HepG2 (cell line): ENCODE data around the gene EGFL8. TPM values are rescaled to one million over a fixed set of nuclear protein-coding genes. Genes with fewer than 3 reads are reported as not detected.

Experiments
- ATF1 ChIP-seq: IDR thresholded peaks from 2 replicates; pipeline ENCODE4 v1.6.1; 2016; ENCODE audit warnings: mild to moderate bottlenecking, control low read depth
- GPN1 ChIP-seq: sonication (generic); formaldehyde crosslinking; IDR thresholded peaks from 2 replicates; pipeline ENCODE4 v1.5.1; 2020; ENCODE audit warnings: missing genetic modification reagents, borderline replicate concordance
- HMG20B ChIP-seq: conservative IDR thresholded peaks from 2 replicates; pipeline ENCODE4 v1.6.1; 2016; ENCODE audit warnings: missing genetic modification reagents, missing compliant biosample characterization
- MYC ChIP-seq: sonication (generic); formaldehyde crosslinking; IDR thresholded peaks from 2 replicates; pipeline ENCODE4 v1.9.0; 2021; ENCODE audit warnings: missing genetic modification reagents, borderline replicate concordance
- PPARG ChIP-seq: conservative IDR thresholded peaks from 2 replicates; pipeline ENCODE4 v1.6.1; 2016; ENCODE audit warnings: missing biosample characterization, missing genetic modification reagents
- RFX3 ChIP-seq: IDR thresholded peaks from 2 replicates; pipeline ENCODE4 v1.6.1; 2016; ENCODE audit warnings: missing biosample characterization, missing genetic modification reagents
- RFX5 ChIP-seq: IDR thresholded peaks from 2 replicates; pipeline ENCODE4 v1.6.1; 2011; ENCODE audit warnings: low read depth, low read length, improper control_type of control experiment
- TAF15 ChIP-seq: fragments of 200-400 bp; formaldehyde crosslinking; IDR thresholded peaks from one replicate; pipeline ENCODE4 v1.6.1; 2018; ENCODE audit warnings: mild to moderate bottlenecking, low read depth, low read length; ENCODE audit not compliant: poor library complexity, severe bottlenecking
- THAP11 ChIP-seq: IDR thresholded peaks from 2 replicates; pipeline ENCODE4 v1.6.1; 2016; ENCODE audit warnings: missing biosample characterization, missing genetic modification reagents
- ZNF235 ChIP-seq: sonication (generic); formaldehyde crosslinking; IDR thresholded peaks from 2 replicates; pipeline ENCODE4 v1.8.1; 2023; ENCODE audit warnings: mild to moderate bottlenecking, missing genetic modification reagents, borderline replicate concordance
- ZNF598 ChIP-seq: sonication (generic); formaldehyde crosslinking; IDR thresholded peaks from 2 replicates; pipeline ENCODE4 v1.5.1; 2020; ENCODE audit warnings: mild to moderate bottlenecking, missing genetic modification reagents, borderline replicate concordance
- ZNF891 ChIP-seq: sonication (generic); formaldehyde crosslinking; IDR thresholded peaks from 2 replicates; pipeline ENCODE4 v1.5.0; 2020; ENCODE audit warnings: mild to moderate bottlenecking, missing genetic modification reagents
- ZSCAN22 ChIP-seq: sonication (generic); formaldehyde crosslinking; IDR thresholded peaks from 2 replicates; pipeline ENCODE4 v1.4.0; 2020; ENCODE audit warnings: mild to moderate bottlenecking, missing genetic modification reagents
- polyA plus RNA-seq, 8 experiments: library from polyadenylated mRNA; depleted of rRNA in 3 of 8; stranded (reverse) in 7 of 8; unstranded in 1 of 8; fragments of >200 nt; fragmentation: Illumina TruSeq in 4 of 8; extraction: Trizol in 4 of 8; gene quantifications; 2 replicates each; pipeline versions ENCODE4 v1.2.1 to v1.2.3, GENCODE V29; 2011 to 2016; ENCODE audit warnings: low read depth in 4 of 8, missing spikeins in 1 of 8, mixed read lengths in 1 of 8; ENCODE audit not compliant: insufficient read depth in 1 of 8
- total RNA-seq, 5 experiments: library from RNA; depleted of rRNA; stranded (reverse); fragments of >200 nt; fragmentation: Illumina TruSeq; extraction: Trizol; gene quantifications; 2 replicates each; pipeline ENCODE4 v1.2.3, GENCODE V29; 2016; ENCODE audit warnings: low read depth in 1 of 5
- TF ChIP-seq, protein P1 (sequence below): sonication (generic); formaldehyde crosslinking; IDR thresholded peaks from 2 replicates; pipeline ENCODE4 v1.5.0; 2020; ENCODE audit warnings: missing genetic modification reagents, mild to moderate bottlenecking, borderline replicate concordance
- TF ChIP-seq, protein P2 (sequence below): sonication (generic); formaldehyde crosslinking; IDR thresholded peaks from 2 replicates; pipeline ENCODE4 v1.4.0; 2020; ENCODE audit warnings: mild to moderate bottlenecking, missing genetic modification reagents
- TF ChIP-seq, protein P3 (sequence below): sonication (generic); formaldehyde crosslinking; IDR thresholded peaks from 2 replicates; pipeline ENCODE4 v1.4.0; 2020; ENCODE audit warnings: missing genetic modification reagents
- TF ChIP-seq, protein P4 (sequence below): sonication (generic); formaldehyde crosslinking; IDR thresholded peaks from 2 replicates; pipeline ENCODE4 v1.5.1; 2020; ENCODE audit warnings: mild to moderate bottlenecking, missing genetic modification reagents, moderate library complexity
- TF ChIP-seq, protein P5 (sequence below): sonication (generic); formaldehyde crosslinking; IDR thresholded peaks from 2 replicates; pipeline ENCODE4 v1.8.0; 2022; ENCODE audit warnings: missing genetic modification reagents, low read depth, mild to moderate bottlenecking, borderline replicate concordance
- TF ChIP-seq, protein P6 (sequence below): fragments of 450-650 bp; IDR thresholded peaks from 2 replicates; pipeline ENCODE4 v1.6.1; 2017

EGFL8 gene
- total and polyA plus RNA-seq, 2 of the 13 experiments (the other 11 are each of a cell fraction or from before 2014, with no cell fraction given): 10.0 to 11.5 TPM

DNA sequence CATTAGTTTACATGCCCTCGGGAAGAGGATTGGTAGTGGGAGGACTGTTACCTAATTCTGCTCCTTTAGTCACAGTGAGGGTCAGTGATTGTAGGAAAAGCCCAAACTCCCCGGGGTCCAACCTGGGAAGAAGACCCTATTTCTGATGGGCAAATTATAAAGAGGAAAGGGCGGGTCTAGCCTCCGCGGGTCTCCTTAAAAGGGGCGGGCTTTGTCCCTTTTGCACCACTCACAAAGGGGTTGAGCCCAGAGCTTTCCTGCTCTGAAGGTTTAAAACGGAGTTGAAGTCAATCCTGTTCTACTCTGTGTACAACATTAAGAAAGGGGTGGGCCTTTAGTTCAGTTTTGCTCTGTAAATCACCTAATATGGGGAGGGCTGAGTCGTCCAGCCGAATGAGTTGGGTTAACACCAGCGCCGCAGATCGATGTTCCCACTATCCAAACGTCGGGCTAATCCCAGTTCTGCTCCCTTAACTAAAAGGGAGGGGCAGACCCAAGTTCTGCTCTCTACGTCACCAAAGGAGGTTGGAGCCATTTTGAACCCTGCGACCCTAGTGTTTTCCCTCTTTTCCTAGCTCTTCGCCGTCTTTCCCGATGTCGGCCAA, 12.9 kb downstream of the EGFL8 start (continued):
- TF ChIP-seq, protein P1, sequence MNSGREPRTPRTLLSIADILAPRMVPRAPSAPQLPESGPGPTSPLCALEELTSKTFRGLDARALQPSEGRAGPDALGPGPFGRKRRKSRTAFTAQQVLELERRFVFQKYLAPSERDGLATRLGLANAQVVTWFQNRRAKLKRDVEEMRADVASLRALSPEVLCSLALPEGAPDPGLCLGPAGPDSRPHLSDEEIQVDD (CRISPR knock-in tag): no peak
- TF ChIP-seq GPN1 (CRISPR knock-in tag): no peak
- TF ChIP-seq TAF15: no peak
- TF ChIP-seq, protein P2, sequence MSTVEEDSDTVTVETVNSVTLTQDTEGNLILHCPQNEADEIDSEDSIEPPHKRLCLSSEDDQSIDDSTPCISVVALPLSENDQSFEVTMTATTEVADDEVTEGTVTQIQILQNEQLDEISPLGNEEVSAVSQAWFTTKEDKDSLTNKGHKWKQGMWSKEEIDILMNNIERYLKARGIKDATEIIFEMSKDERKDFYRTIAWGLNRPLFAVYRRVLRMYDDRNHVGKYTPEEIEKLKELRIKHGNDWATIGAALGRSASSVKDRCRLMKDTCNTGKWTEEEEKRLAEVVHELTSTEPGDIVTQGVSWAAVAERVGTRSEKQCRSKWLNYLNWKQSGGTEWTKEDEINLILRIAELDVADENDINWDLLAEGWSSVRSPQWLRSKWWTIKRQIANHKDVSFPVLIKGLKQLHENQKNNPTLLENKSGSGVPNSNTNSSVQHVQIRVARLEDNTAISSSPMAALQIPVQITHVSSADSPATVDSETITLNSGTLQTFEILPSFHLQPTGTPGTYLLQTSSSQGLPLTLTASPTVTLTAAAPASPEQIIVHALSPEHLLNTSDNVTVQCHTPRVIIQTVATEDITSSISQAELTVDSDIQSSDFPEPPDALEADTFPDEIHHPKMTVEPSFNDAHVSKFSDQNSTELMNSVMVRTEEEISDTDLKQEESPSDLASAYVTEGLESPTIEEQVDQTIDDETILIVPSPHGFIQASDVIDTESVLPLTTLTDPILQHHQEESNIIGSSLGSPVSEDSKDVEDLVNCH: no peak; the same call in 1 of the 2 replicates
- 0 out of 2 replicates have a peak, but pooled peaks have one; percentile 16 for TF ChIP-seq ZNF598 (CRISPR knock-in tag)
- no peak for TF ChIP-seq ZNF235
- TF ChIP-seq, protein P3, sequence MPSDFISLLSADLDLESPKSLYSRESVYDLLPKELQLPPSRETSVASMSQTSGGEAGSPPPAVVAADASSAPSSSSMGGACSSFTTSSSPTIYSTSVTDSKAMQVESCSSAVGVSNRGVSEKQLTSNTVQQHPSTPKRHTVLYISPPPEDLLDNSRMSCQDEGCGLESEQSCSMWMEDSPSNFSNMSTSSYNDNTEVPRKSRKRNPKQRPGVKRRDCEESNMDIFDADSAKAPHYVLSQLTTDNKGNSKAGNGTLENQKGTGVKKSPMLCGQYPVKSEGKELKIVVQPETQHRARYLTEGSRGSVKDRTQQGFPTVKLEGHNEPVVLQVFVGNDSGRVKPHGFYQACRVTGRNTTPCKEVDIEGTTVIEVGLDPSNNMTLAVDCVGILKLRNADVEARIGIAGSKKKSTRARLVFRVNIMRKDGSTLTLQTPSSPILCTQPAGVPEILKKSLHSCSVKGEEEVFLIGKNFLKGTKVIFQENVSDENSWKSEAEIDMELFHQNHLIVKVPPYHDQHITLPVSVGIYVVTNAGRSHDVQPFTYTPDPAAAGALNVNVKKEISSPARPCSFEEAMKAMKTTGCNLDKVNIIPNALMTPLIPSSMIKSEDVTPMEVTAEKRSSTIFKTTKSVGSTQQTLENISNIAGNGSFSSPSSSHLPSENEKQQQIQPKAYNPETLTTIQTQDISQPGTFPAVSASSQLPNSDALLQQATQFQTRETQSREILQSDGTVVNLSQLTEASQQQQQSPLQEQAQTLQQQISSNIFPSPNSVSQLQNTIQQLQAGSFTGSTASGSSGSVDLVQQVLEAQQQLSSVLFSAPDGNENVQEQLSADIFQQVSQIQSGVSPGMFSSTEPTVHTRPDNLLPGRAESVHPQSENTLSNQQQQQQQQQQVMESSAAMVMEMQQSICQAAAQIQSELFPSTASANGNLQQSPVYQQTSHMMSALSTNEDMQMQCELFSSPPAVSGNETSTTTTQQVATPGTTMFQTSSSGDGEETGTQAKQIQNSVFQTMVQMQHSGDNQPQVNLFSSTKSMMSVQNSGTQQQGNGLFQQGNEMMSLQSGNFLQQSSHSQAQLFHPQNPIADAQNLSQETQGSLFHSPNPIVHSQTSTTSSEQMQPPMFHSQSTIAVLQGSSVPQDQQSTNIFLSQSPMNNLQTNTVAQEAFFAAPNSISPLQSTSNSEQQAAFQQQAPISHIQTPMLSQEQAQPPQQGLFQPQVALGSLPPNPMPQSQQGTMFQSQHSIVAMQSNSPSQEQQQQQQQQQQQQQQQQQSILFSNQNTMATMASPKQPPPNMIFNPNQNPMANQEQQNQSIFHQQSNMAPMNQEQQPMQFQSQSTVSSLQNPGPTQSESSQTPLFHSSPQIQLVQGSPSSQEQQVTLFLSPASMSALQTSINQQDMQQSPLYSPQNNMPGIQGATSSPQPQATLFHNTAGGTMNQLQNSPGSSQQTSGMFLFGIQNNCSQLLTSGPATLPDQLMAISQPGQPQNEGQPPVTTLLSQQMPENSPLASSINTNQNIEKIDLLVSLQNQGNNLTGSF (CRISPR knock-in tag): no peak
- TF ChIP-seq, protein P4, sequence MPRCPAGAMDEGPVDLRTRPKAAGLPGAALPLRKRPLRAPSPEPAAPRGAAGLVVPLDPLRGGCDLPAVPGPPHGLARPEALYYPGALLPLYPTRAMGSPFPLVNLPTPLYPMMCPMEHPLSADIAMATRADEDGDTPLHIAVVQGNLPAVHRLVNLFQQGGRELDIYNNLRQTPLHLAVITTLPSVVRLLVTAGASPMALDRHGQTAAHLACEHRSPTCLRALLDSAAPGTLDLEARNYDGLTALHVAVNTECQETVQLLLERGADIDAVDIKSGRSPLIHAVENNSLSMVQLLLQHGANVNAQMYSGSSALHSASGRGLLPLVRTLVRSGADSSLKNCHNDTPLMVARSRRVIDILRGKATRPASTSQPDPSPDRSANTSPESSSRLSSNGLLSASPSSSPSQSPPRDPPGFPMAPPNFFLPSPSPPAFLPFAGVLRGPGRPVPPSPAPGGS (CRISPR knock-in tag): no peak
- peak; percentile 78; the same call in 1 of the 2 replicates for TF ChIP-seq ATF1 (CRISPR knock-in tag)
- TF ChIP-seq MYC (CRISPR knock-in tag): no peak
- peak; percentile 27; the same call in 1 of the 2 replicates for TF ChIP-seq PPARG (CRISPR knock-in tag)
- TF ChIP-seq, protein P5, sequence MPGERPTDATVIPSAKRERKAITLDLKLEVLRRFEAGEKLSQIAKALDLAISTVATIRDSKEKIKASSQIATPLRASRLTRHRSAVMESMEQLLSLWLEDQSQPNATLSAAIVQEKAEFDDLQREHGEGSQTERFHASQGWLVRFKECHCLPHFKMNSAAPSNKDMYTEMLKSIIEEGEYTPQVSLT (CRISPR knock-in tag): no peak
- TF ChIP-seq RFX3 (CRISPR knock-in tag): no peak
- TF ChIP-seq, protein P6, sequence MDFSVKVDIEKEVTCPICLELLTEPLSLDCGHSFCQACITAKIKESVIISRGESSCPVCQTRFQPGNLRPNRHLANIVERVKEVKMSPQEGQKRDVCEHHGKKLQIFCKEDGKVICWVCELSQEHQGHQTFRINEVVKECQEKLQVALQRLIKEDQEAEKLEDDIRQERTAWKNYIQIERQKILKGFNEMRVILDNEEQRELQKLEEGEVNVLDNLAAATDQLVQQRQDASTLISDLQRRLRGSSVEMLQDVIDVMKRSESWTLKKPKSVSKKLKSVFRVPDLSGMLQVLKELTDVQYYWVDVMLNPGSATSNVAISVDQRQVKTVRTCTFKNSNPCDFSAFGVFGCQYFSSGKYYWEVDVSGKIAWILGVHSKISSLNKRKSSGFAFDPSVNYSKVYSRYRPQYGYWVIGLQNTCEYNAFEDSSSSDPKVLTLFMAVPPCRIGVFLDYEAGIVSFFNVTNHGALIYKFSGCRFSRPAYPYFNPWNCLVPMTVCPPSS: no peak
- no peak for TF ChIP-seq HMG20B (CRISPR knock-in tag)
- TF ChIP-seq ZNF891 (CRISPR knock-in tag): peak; percentile 18; the same call in 1 of the 2 replicates
- no peak for TF ChIP-seq THAP11 (CRISPR knock-in tag)
- no peak for TF ChIP-seq ZSCAN22 (CRISPR knock-in tag)
- TF ChIP-seq RFX5: no peak
